ENCODE results near the gene LXN.
"Not testable (repeated sequence)": the region's sequence is repeated elsewhere in the genome, so short reads cannot be mapped to it uniquely, and the experiment has no call there.

Gene LXN

GRCh38 chr3:158672215-158673176, at the start of gene LXN:
LXN (minus strand) TSS chr3:158672648; CDS start chr3:158672478, 170 bp downstream.
- DNase-seq, result no peak

- no peak for DNase-seq
Observed at GRCh38 chr3:158722108-158722507, 49.7 kb upstream of the LXN start.

- DNase-seq, result no peak
Observed at GRCh38 chr3:158718490-158719170, 46.2 kb upstream of the LXN start.

GRCh38 chr3:158717576-158717975, 45.1 kb upstream of the LXN start:
- no peak for DNase-seq

GRCh38 chr3:158713094-158713499, 40.6 kb upstream of the LXN start:
- no peak for DNase-seq

- DNase-seq, result no peak
Observed at GRCh38 chr3:158712443-158712842, 40.0 kb upstream of the LXN start.

GRCh38 chr3:158711886-158712285, 39.4 kb upstream of the LXN start:
- DNase-seq, result no peak

GRCh38 chr3:158710601-158711000, 38.2 kb upstream of the LXN start:
- DNase-seq, result no peak

GRCh38 chr3:158709666-158710083, 37.2 kb upstream of the LXN start:
- DNase-seq, result no peak

- no peak for DNase-seq
Observed at GRCh38 chr3:158703566-158703965, 31.1 kb upstream of the LXN start.

GRCh38 chr3:158702815-158703481, 30.5 kb upstream of the LXN start:
- DNase-seq, result no peak

- no peak for DNase-seq
Observed at GRCh38 chr3:158701420-158702065, 29.1 kb upstream of the LXN start.

GRCh38 chr3:158700559-158700958, 28.1 kb upstream of the LXN start:
- DNase-seq, result no peak

GRCh38 chr3:158696618-158697017, 24.2 kb upstream of the LXN start:
- no peak for DNase-seq

- not testable (repeated sequence) for DNase-seq
Observed at GRCh38 chr3:158693866-158694456, 21.5 kb upstream of the LXN start.

- DNase-seq, result no peak
Observed at GRCh38 chr3:158685159-158685558, 12.7 kb upstream of the LXN start.

- no peak for DNase-seq
Observed at GRCh38 chr3:158683230-158683962, 10.9 kb upstream of the LXN start.

- DNase-seq, result no peak
Observed at GRCh38 chr3:158680861-158681260, 8.4 kb upstream of the LXN start.

GRCh38 chr3:158679547-158680000, 7.1 kb upstream of the LXN start:
- DNase-seq, result no peak

GRCh38 chr3:158678687-158679086, 6.2 kb upstream of the LXN start:
- no peak for DNase-seq

- no peak for DNase-seq
Observed at GRCh38 chr3:158671821-158672214, 630 bp downstream of the LXN start.

GRCh38 chr3:158668506-158668905, 3.9 kb downstream of the LXN start:
- DNase-seq, result no peak
